Kidney epithelial cell (primary cell): Measurements from ENCODE around the gene ZNF396. TPM values are rescaled to one million over a fixed set of nuclear protein-coding genes. Genes with fewer than 3 reads are reported as not detected.

Experiments used
- DNase-seq: peaks from one replicate; pipeline ENCODE4 v3.0.0-alpha.2; 2010; ENCODE audit warnings: low read depth
- H3K27me3 ChIP-seq: 2 replicates; pipeline ENCODE4 v1.6.0; 2011; ENCODE audit warnings: low read length; ENCODE audit not compliant: control insufficient read depth, insufficient read depth
- H3K36me3 ChIP-seq: 2 replicates; pipeline ENCODE4 v1.5.1; 2011; ENCODE audit warnings: low read length; ENCODE audit not compliant: control insufficient read depth, insufficient read depth
- H3K4me3 ChIP-seq: 2 replicates; pipeline ENCODE4 v1.5.1; 2011; ENCODE audit warnings: low read depth, mild to moderate bottlenecking, control low read depth, low read length
- CTCF ChIP-seq: IDR thresholded peaks from 2 replicates; pipeline ENCODE4 v1.5.1; 2011; ENCODE audit warnings: mild to moderate bottlenecking, moderate library complexity, low read length, control low read depth, inconsistent platforms; ENCODE audit not compliant: insufficient read depth, poor library complexity, severe bottlenecking
- total RNA-seq: library from RNA; depleted of rRNA; stranded (reverse); fragments of >200 nt; gene quantifications from 2 replicates; pipeline ENCODE4 v1.2.3, GENCODE V29; 2015

Gene ZNF396
- total RNA-seq, 1 donor from 2014 or later: 2.0 TPM

- peaks cover 3% of the 10 kb centered on the region for H3K36me3 ChIP-seq
- no peak overlapping the region for H3K4me3 ChIP-seq
- no peaks in the 10 kb centered on the region for H3K27me3 ChIP-seq
- no peak for TF ChIP-seq CTCF
- no peak for DNase-seq
Observed at GRCh38 chr18:35334212-35334611, 42.9 kb downstream of the ZNF396 start.

GRCh38 chr18:35331367-35332087, 45.6 kb downstream of the ZNF396 start:
- no peaks in the 10 kb centered on the region for H3K27me3 ChIP-seq
- TF ChIP-seq CTCF: no peak
- no peak overlapping the region for H3K4me3 ChIP-seq
- DNase-seq: no peak
- no peaks in the 10 kb centered on the region for H3K36me3 ChIP-seq

GRCh38 chr18:35328868-35329267, 48.3 kb downstream of the ZNF396 start:
- Histone ChIP-seq H3K27me3 (no peaks in the 10 kb centered on the region), H3K36me3 (no peaks in the 10 kb centered on the region), H3K4me3 (no peak overlapping the region)
- DNase-seq: no peak
- TF ChIP-seq CTCF: no peak

- no peak for DNase-seq
- no peaks in the 10 kb centered on the region for H3K27me3 ChIP-seq
- H3K4me3 ChIP-seq: no peak overlapping the region
- no peaks in the 10 kb centered on the region for H3K36me3 ChIP-seq
- TF ChIP-seq CTCF: no peak
Observed at GRCh38 chr18:35326695-35327387, 50.3 kb downstream of the ZNF396 start.

GRCh38 chr18:35324926-35325655, 52.0 kb downstream of the ZNF396 start:
- no peaks in the 10 kb centered on the region for H3K36me3 ChIP-seq
- no peak overlapping the region for H3K4me3 ChIP-seq
- DNase-seq: no peak
- no peak for TF ChIP-seq CTCF
- H3K27me3 ChIP-seq: no peaks in the 10 kb centered on the region
